Activated CD4-positive, alpha-beta T cell treated with anti-CD3 and anti-CD28 coated beads, Interleukin-2, amount 10 ng/mL, durations not matched to agents 7 days and 5 days (primary cell): ENCODE measurements around the gene CIART. TPM values are rescaled to one million over a fixed set of nuclear protein-coding genes. Genes with fewer than 3 reads are reported as not detected.

Experiments
- CTCF ChIA-PET: fragments of 350-600 bp; sonication (Branson Sonifier 250); formaldehyde crosslinking; loops from one replicate; lab custom pipeline; 2021; ENCODE audit warnings: antibody characterized with exemption; lab: Charles Lee
- POLR2A ChIA-PET: fragments of 350-600 bp; sonication (Branson Sonifier 250); formaldehyde crosslinking; loops from one replicate; lab custom pipeline; 2021; ENCODE audit warnings: antibody characterized with exemption; lab: Charles Lee
- DNase-seq: peaks from one replicate; pipeline ENCODE4 v3.0.0-alpha.2; 2020
- H3K27ac Mint-ChIP-seq: one replicate; pipeline ENCODE4 v1.8.0; 2021; ENCODE audit warnings: mild to moderate bottlenecking, moderate library complexity, mixed read lengths
- H3K27me3 Mint-ChIP-seq: one replicate; pipeline ENCODE4 v1.8.0; 2021; ENCODE audit warnings: mixed read lengths
- H3K36me3 Mint-ChIP-seq: one replicate; pipeline ENCODE4 v1.8.0; 2021; ENCODE audit warnings: low read depth, mixed read lengths
- H3K4me1 Mint-ChIP-seq: one replicate; pipeline ENCODE4 v1.8.0; 2021; ENCODE audit warnings: mixed read lengths
- H3K4me3 Mint-ChIP-seq: one replicate; pipeline ENCODE4 v1.8.0; 2021; ENCODE audit warnings: mild to moderate bottlenecking, moderate library complexity, mixed read lengths
- H3K9me3 Mint-ChIP-seq: one replicate; pipeline ENCODE4 v1.8.0; 2021; ENCODE audit warnings: mixed read lengths
- total RNA-seq, 2 experiments: library from RNA; stranded (reverse); gene quantifications; one replicate each; pipeline ENCODE4 v1.2.3, GENCODE V29; 2021

The CIART gene
- total RNA-seq, 2 experiments from 2014 or later = 1.7 to 2.1 TPM

- H3K9me3 Mint-ChIP-seq = no peaks in the 10 kb centered on the region
- H3K4me3 Mint-ChIP-seq = no peak overlapping the region
- no peaks in the 10 kb centered on the region for H3K36me3 Mint-ChIP-seq
- peaks cover 18% of the 10 kb centered on the region for H3K27me3 Mint-ChIP-seq
- CTCF ChIA-PET = interaction anchor here (1.9 kb wide), 1 partner anchor 11 kb away, joined by 6 read pairs; no protein-coding TSS in a partner anchor
- POLR2A ChIA-PET = no interaction called here
- no peaks in the 10 kb centered on the region for H3K4me1 Mint-ChIP-seq
- no peak overlapping the region for H3K27ac Mint-ChIP-seq
- DNase-seq = no peak
Observed at GRCh38 chr1:150249936-150250335, 32.4 kb upstream of the CIART start.

GRCh38 chr1:150256198-150256553 is 26.2 kb upstream of the CIART start:
- Mint-ChIP-seq H3K27ac (no peak overlapping the region), H3K9me3 (no peaks in the 10 kb centered on the region), H3K27me3 (peaks cover 51% of the 10 kb centered on the region), H3K4me3 (peak overlapping the region; percentile 44), H3K36me3 (no peaks in the 10 kb centered on the region), H3K4me1 (peaks cover 13% of the 10 kb centered on the region)
- ChIA-PET POLR2A (no interaction called here), CTCF (interaction anchor here (0.5 to 4.7 kb wide), 27 partner anchors 10 to 899 kb away, joined by 3 to 18 read pairs (median 4); partner anchors contain the start of genes APH1A and C1orf54)
- DNase-seq = no peak

- Mint-ChIP-seq H3K4me3 (no peak overlapping the region), H3K9me3 (no peaks in the 10 kb centered on the region), H3K27me3 (peaks cover 50% of the 10 kb centered on the region), H3K27ac (no peak overlapping the region), H3K36me3 (no peaks in the 10 kb centered on the region), H3K4me1 (peaks cover 13% of the 10 kb centered on the region)
- POLR2A ChIA-PET = no interaction called here
- DNase-seq = no peak
- CTCF ChIA-PET = interaction anchor here (0.5 to 4.7 kb wide), 26 partner anchors 9 to 899 kb away, joined by 3 to 18 read pairs (median 4); partner anchors contain the start of genes APH1A and C1orf54
Observed at GRCh38 chr1:150256554-150257341, 25.6 kb upstream of the CIART start.

GRCh38 chr1:150257624-150258585 is 24.4 kb upstream of the CIART start, which contains the start of gene CA14:
Gene CA14, plus strand, starts transcription at chr1:150257774. Its CDS starts 355 bp downstream, at chr1:150258129.
- no peak for DNase-seq
- POLR2A ChIA-PET = no interaction called here
- Mint-ChIP-seq H3K27me3 (peaks cover 48% of the 10 kb centered on the region), H3K36me3 (no peaks in the 10 kb centered on the region), H3K27ac (no peak within 1 kb of the TSS), H3K4me1 (peaks cover 13% of the 10 kb centered on the region), H3K4me3 (no peak within 1 kb of the TSS), H3K9me3 (no peaks in the 10 kb centered on the region)
- CTCF ChIA-PET = interaction anchor here (0.6 to 4.7 kb wide), 6 partner anchors 12 to 302 kb away, joined by 3 to 18 read pairs (median 6); partner anchors contain the start of gene C1orf54

GRCh38 chr1:150259217-150259616 is 23.1 kb upstream of the CIART start:
- Mint-ChIP-seq H3K27ac (no peak overlapping the region), H3K27me3 (peaks cover 42% of the 10 kb centered on the region), H3K4me3 (no peak overlapping the region), H3K4me1 (peaks cover 13% of the 10 kb centered on the region), H3K36me3 (no peaks in the 10 kb centered on the region), H3K9me3 (no peaks in the 10 kb centered on the region)
- POLR2A ChIA-PET = no interaction called here
- no peak for DNase-seq
- CTCF ChIA-PET = interaction anchor here (2.2 kb wide), 1 partner anchor 301 kb away, joined by 8 read pairs; no protein-coding TSS in a partner anchor

- peaks cover 42% of the 10 kb centered on the region for H3K27me3 Mint-ChIP-seq
Observed at GRCh38 chr1:150259758-150260669, 22.3 kb upstream of the CIART start.

GRCh38 chr1:150261367-150261766 is 21.0 kb upstream of the CIART start:
- no peak for DNase-seq
- CTCF ChIA-PET = interaction anchor here (1.7 kb wide), 1 partner anchor 11 kb away, joined by 6 read pairs; no protein-coding TSS in a partner anchor
- no peak overlapping the region for H3K27ac Mint-ChIP-seq

More at GRCh38 chr1:150259758-150260669, 22.3 kb upstream of the CIART start:
- CTCF ChIA-PET = interaction anchor here (1.0 to 1.7 kb wide), 5 partner anchors 10 to 39 kb away, joined by 3 to 6 read pairs (median 3); partner anchors contain the start of gene C1orf54
- no peaks in the 10 kb centered on the region for H3K9me3 Mint-ChIP-seq
- peaks cover 13% of the 10 kb centered on the region for H3K4me1 Mint-ChIP-seq
- no peak overlapping the region for H3K27ac Mint-ChIP-seq
- no peak for DNase-seq
- peaks cover 6% of the 10 kb centered on the region for H3K36me3 Mint-ChIP-seq
- POLR2A ChIA-PET = no interaction called here
- no peak overlapping the region for H3K4me3 Mint-ChIP-seq

GRCh38 chr1:150262388-150263320 is 19.7 kb upstream of the CIART start:
- ChIA-PET POLR2A (no interaction called here), CTCF (interaction anchor here (0.9 to 1.6 kb wide), 2 partner anchors 10 to 17 kb away, joined by 3 to 8 read pairs; partner anchors contain the start of gene C1orf54)
- no peak overlapping the region for H3K27ac Mint-ChIP-seq

More at GRCh38 chr1:150261367-150261766, 21.0 kb upstream of the CIART start:
- POLR2A ChIA-PET = no interaction called here
- Mint-ChIP-seq H3K9me3 (no peaks in the 10 kb centered on the region), H3K36me3 (peaks cover 19% of the 10 kb centered on the region), H3K4me1 (peaks cover 10% of the 10 kb centered on the region), H3K4me3 (no peak overlapping the region), H3K27me3 (peaks cover 38% of the 10 kb centered on the region)

GRCh38 chr1:150263549-150263948 is 18.8 kb upstream of the CIART start:
- no peaks in the 10 kb centered on the region for H3K9me3 Mint-ChIP-seq
- POLR2A ChIA-PET = no interaction called here
- no peak for DNase-seq

More at GRCh38 chr1:150262388-150263320, 19.7 kb upstream of the CIART start:
- no peak for DNase-seq
- H3K36me3 Mint-ChIP-seq = peaks cover 31% of the 10 kb centered on the region
- peaks cover 20% of the 10 kb centered on the region for H3K4me1 Mint-ChIP-seq
- H3K4me3 Mint-ChIP-seq = no peak overlapping the region
- peaks cover 27% of the 10 kb centered on the region for H3K27me3 Mint-ChIP-seq
- H3K9me3 Mint-ChIP-seq = no peaks in the 10 kb centered on the region

GRCh38 chr1:150267896-150268295 is 14.5 kb upstream of the CIART start:
- DNase-seq = no peak
- POLR2A ChIA-PET = no interaction called here
- peak overlapping the region; percentile 98 for H3K27ac Mint-ChIP-seq
- peak overlapping the region; percentile 99 for H3K4me3 Mint-ChIP-seq
- H3K4me1 Mint-ChIP-seq = peaks cover 38% of the 10 kb centered on the region
- CTCF ChIA-PET = interaction anchor here (1.5 kb wide), 1 partner anchor 11 kb away, joined by 4 read pairs; no protein-coding TSS in a partner anchor
- H3K27me3 Mint-ChIP-seq = no peaks in the 10 kb centered on the region
- H3K36me3 Mint-ChIP-seq = peaks cover 38% of the 10 kb centered on the region
- no peaks in the 10 kb centered on the region for H3K9me3 Mint-ChIP-seq

More at GRCh38 chr1:150263549-150263948, 18.8 kb upstream of the CIART start:
- H3K27me3 Mint-ChIP-seq = peaks cover 18% of the 10 kb centered on the region
- CTCF ChIA-PET = interaction anchor here (1.6 kb wide), 1 partner anchor 9 kb away, joined by 8 read pairs; the partner anchor contains the start of gene C1orf54
- H3K27ac Mint-ChIP-seq = no peak overlapping the region
- H3K4me1 Mint-ChIP-seq = peaks cover 26% of the 10 kb centered on the region
- H3K36me3 Mint-ChIP-seq = peaks cover 38% of the 10 kb centered on the region
- no peak overlapping the region for H3K4me3 Mint-ChIP-seq
